Measurements from ENCODE around the gene VOPP1. TPM values are rescaled to one million over a fixed set of nuclear protein-coding genes. Genes with fewer than 3 reads are reported as not detected.
A peak's percentile ranks its signal among the peaks of the same experiment; 100 is the strongest.

Gene VOPP1
- total RNA-seq, 1 donor from 2014 or later, result 23.7 TPM

GRCh38 chr7:55574051-55574717, 1.9 kb upstream of the VOPP1 start:
- DNase-seq, result no peak
- Histone ChIP-seq H3K27me3 (ENCODE audit: low read depth) (no peaks in the 10 kb centered on the region), H3K4me1 (peaks cover 56% of the 10 kb centered on the region), H3K36me3 (no peaks in the 10 kb centered on the region), H3K4me3 (peak overlapping the region; percentile 78), H3K27ac (replicated peaks) (peak overlapping the region; percentile 84), H3K9me3 (replicated peaks) (no peaks in the 10 kb centered on the region)
- TF ChIP-seq CTCF (IDR thresholded peaks at IDR 0.05; ENCODE audit: borderline replicate concordance), result no peak
- intact Hi-C loops (cut with micrococcal nuclease), result no loop called here

- peaks cover 65% of the 10 kb centered on the region for H3K4me1 ChIP-seq
Measured at GRCh38 chr7:55573234-55573900, 1.1 kb upstream of the VOPP1 start.

GRCh38 chr7:55571511-55572377, 558 bp downstream of the VOPP1 start:
- Histone ChIP-seq H3K36me3 (no peaks in the 10 kb centered on the region), H3K9me3 (replicated peaks) (no peaks in the 10 kb centered on the region), H3K4me3 (peak overlapping the region; percentile 78), H3K4me1 (peaks cover 71% of the 10 kb centered on the region), H3K27ac (replicated peaks) (peak overlapping the region; percentile 84), H3K27me3 (ENCODE audit: low read depth) (no peaks in the 10 kb centered on the region)
- TF ChIP-seq CTCF (IDR thresholded peaks at IDR 0.05; ENCODE audit: borderline replicate concordance), result peak; percentile 30
- DNase-seq, result peak; percentile 53
- intact Hi-C loops (cut with micrococcal nuclease), result no loop called here

More at GRCh38 chr7:55573234-55573900, 1.1 kb upstream of the VOPP1 start:
- H3K36me3 ChIP-seq, result no peaks in the 10 kb centered on the region
- TF ChIP-seq CTCF (IDR thresholded peaks at IDR 0.05; ENCODE audit: borderline replicate concordance), result no peak
- H3K27ac ChIP-seq (replicated peaks), result peak overlapping the region; percentile 84
- H3K27me3 ChIP-seq (ENCODE audit: low read depth), result no peaks in the 10 kb centered on the region
- peak overlapping the region; percentile 78 for H3K4me3 ChIP-seq
- intact Hi-C loops (cut with micrococcal nuclease), result no loop called here
- DNase-seq, result no peak
- H3K9me3 ChIP-seq (replicated peaks), result no peaks in the 10 kb centered on the region

GRCh38 chr7:55570939-55571338, 1.4 kb downstream of the VOPP1 start:
- H3K4me3 ChIP-seq, result peak overlapping the region; percentile 78
- DNase-seq, result no peak
- intact Hi-C loops (cut with micrococcal nuclease), result no loop called here
- peak overlapping the region; percentile 84 for H3K27ac ChIP-seq (replicated peaks)
- H3K9me3 ChIP-seq (replicated peaks), result no peaks in the 10 kb centered on the region
- peaks cover 73% of the 10 kb centered on the region for H3K4me1 ChIP-seq
- H3K36me3 ChIP-seq, result no peaks in the 10 kb centered on the region
- H3K27me3 ChIP-seq (ENCODE audit: low read depth), result no peaks in the 10 kb centered on the region
- no peak for TF ChIP-seq CTCF (IDR thresholded peaks at IDR 0.05; ENCODE audit: borderline replicate concordance)

- intact Hi-C loops (cut with micrococcal nuclease), result no loop called here
- no peak for TF ChIP-seq CTCF (IDR thresholded peaks at IDR 0.05; ENCODE audit: borderline replicate concordance)
- DNase-seq, result no peak
- Histone ChIP-seq H3K4me1 (peaks cover 79% of the 10 kb centered on the region), H3K27me3 (ENCODE audit: low read depth) (no peaks in the 10 kb centered on the region), H3K4me3 (peak overlapping the region; percentile 78), H3K27ac (replicated peaks) (peak overlapping the region; percentile 84), H3K36me3 (no peaks in the 10 kb centered on the region), H3K9me3 (replicated peaks) (no peaks in the 10 kb centered on the region)
Measured at GRCh38 chr7:55570218-55570873, 2.0 kb downstream of the VOPP1 start.

Measured in left ventricle myocardium inferior (tissue), 1 donor.